ENCODE measurements around the gene CPA2. TPM values are rescaled to one million over a fixed set of nuclear protein-coding genes. Genes with fewer than 3 reads are reported as not detected.

Gene CPA2
- polyA plus RNA-seq, 1 of the 3 experiments (the other 2 are of a cell fraction), result 0.03 TPM

DNA sequence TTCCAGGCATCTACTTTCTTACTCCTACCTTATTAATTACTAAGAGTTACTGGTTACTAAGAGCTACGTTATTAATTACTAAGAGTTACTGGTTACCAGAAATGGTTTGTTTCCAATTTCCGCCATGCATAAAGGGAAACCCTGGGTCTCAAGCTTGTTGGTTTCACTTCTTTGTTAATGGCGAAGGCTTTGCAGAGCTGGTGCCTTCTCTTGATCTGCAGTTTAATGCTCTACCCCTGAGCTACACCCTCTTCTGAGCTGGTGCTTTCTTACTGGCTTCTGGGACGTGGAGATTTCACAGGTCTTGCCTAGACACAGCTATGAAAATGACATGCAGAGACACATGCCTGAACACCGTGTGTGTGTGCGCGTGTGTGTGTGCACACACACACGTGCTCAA lies 26.9 kb downstream of the CPA2 start:
- no peaks in the 10 kb centered on the region for H3K9me2 ChIP-seq
- TF ChIP-seq JUND (IDR thresholded peaks at IDR 0.05) (no peak), RXRA (IDR thresholded peaks at IDR 0.05; ENCODE audit: borderline replicate concordance, low read depth) (no peak), CHD2 (IDR thresholded peaks at IDR 0.05; ENCODE audit: low read length, partially characterized antibody) (no peak)
- TF ChIP-seq, protein P1, sequence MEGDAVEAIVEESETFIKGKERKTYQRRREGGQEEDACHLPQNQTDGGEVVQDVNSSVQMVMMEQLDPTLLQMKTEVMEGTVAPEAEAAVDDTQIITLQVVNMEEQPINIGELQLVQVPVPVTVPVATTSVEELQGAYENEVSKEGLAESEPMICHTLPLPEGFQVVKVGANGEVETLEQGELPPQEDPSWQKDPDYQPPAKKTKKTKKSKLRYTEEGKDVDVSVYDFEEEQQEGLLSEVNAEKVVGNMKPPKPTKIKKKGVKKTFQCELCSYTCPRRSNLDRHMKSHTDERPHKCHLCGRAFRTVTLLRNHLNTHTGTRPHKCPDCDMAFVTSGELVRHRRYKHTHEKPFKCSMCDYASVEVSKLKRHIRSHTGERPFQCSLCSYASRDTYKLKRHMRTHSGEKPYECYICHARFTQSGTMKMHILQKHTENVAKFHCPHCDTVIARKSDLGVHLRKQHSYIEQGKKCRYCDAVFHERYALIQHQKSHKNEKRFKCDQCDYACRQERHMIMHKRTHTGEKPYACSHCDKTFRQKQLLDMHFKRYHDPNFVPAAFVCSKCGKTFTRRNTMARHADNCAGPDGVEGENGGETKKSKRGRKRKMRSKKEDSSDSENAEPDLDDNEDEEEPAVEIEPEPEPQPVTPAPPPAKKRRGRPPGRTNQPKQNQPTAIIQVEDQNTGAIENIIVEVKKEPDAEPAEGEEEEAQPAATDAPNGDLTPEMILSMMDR (IDR thresholded peaks at IDR 0.05), result no peak
- TF ChIP-seq, protein P2, sequence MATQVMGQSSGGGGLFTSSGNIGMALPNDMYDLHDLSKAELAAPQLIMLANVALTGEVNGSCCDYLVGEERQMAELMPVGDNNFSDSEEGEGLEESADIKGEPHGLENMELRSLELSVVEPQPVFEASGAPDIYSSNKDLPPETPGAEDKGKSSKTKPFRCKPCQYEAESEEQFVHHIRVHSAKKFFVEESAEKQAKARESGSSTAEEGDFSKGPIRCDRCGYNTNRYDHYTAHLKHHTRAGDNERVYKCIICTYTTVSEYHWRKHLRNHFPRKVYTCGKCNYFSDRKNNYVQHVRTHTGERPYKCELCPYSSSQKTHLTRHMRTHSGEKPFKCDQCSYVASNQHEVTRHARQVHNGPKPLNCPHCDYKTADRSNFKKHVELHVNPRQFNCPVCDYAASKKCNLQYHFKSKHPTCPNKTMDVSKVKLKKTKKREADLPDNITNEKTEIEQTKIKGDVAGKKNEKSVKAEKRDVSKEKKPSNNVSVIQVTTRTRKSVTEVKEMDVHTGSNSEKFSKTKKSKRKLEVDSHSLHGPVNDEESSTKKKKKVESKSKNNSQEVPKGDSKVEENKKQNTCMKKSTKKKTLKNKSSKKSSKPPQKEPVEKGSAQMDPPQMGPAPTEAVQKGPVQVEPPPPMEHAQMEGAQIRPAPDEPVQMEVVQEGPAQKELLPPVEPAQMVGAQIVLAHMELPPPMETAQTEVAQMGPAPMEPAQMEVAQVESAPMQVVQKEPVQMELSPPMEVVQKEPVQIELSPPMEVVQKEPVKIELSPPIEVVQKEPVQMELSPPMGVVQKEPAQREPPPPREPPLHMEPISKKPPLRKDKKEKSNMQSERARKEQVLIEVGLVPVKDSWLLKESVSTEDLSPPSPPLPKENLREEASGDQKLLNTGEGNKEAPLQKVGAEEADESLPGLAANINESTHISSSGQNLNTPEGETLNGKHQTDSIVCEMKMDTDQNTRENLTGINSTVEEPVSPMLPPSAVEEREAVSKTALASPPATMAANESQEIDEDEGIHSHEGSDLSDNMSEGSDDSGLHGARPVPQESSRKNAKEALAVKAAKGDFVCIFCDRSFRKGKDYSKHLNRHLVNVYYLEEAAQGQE (IDR thresholded peaks at IDR 0.05; ENCODE audit: low read depth, low read length), result no peak
- TF ChIP-seq, protein P3, sequence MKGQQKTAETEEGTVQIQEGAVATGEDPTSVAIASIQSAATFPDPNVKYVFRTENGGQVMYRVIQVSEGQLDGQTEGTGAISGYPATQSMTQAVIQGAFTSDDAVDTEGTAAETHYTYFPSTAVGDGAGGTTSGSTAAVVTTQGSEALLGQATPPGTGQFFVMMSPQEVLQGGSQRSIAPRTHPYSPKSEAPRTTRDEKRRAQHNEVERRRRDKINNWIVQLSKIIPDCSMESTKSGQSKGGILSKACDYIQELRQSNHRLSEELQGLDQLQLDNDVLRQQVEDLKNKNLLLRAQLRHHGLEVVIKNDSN (IDR thresholded peaks at IDR 0.05; ENCODE audit: borderline replicate concordance, low read depth), result no peak
- H3K27me3 ChIP-seq (ENCODE audit: insufficient read depth), result no peaks in the 10 kb centered on the region
- H3K4me2 ChIP-seq, result peak overlapping the region; percentile 65
- ChIA-PET CTCF (interaction anchor here (0.8 to 2.9 kb wide), 5 partner anchors 9 to 25 kb away, joined by 3 to 21 read pairs (median 3); no protein-coding TSS in a partner anchor), POLR2A (no interaction called here)
- no peaks in the 10 kb centered on the region for H3K9me3 ChIP-seq
- peak overlapping the region; percentile 33 to 42; a peak in 3 of 4 replicates for H3K4me3 ChIP-seq (ENCODE audit: low read depth in 2 of 2, low read length in 1 of 2)
- H3K9ac ChIP-seq, result peak overlapping the region; percentile 19; the same call in 1 of the 2 replicates
- whole genome bisulfite sequencing (ENCODE audit: low lambda C conversion rate), result 84% methylated on average over 8 of the region's 8 CpGs
- DNase-seq, result no peak
- peak overlapping the region; percentile 14 for H2AFZ ChIP-seq (ENCODE audit: low read depth)
- peaks cover 7 to 15% of the 10 kb centered on the region in 2 experiments; a peak in 2 of 4 replicates for H3K4me1 ChIP-seq (ENCODE audit: control insufficient read depth in 1 of 2, insufficient read depth in 2 of 2, low read depth in 1 of 2, low read length in 1 of 2)
- no peaks in the 10 kb centered on the region; the same call in 1 of the 2 replicates for H3K79me2 ChIP-seq (ENCODE audit: insufficient read depth)
- H3K36me3 ChIP-seq (replicated peaks in 1 of 2; ENCODE audit: control insufficient read depth in 1 of 2, insufficient read depth in 2 of 2, low read length in 1 of 2), result no peaks in the 10 kb centered on the region
- H3F3A ChIP-seq (replicated peaks; ENCODE audit: insufficient read depth), result peaks cover 20% of the 10 kb centered on the region
- H3K27ac ChIP-seq (ENCODE audit: low read depth in 2 of 2, low read length in 1 of 2), result peak overlapping the region; percentile 56 to 84; a peak in 3 of 4 replicates
- no peaks in the 10 kb centered on the region for H4K20me1 ChIP-seq (ENCODE audit: insufficient read depth)

DNA sequence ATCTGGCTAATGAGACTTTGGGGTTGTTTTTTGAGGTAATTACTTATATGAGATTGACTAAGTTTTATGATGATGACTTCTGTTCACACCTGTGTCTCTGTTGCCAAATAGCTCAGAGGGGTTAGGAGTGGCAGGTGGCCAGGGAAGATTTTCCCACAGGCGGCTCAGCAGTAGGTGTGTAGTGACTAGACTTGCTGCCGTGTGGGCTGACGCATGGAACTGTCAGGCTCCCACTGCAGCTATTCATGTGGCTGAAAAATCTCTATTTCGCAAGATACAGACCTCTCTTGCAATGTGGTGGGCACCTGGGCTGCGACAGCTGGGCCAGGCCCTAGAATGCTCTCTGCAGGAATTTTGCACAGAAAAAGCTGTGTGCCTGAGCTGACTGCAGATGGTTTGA lies 27.7 kb downstream of the CPA2 start:
- H3K4me1 ChIP-seq (ENCODE audit: control insufficient read depth in 1 of 2, insufficient read depth in 2 of 2, low read depth in 1 of 2, low read length in 1 of 2), result peaks cover 8 to 11% of the 10 kb centered on the region in 2 experiments; a peak in 2 of 4 replicates
- H2AFZ ChIP-seq (ENCODE audit: low read depth), result no peak overlapping the region
- no peaks in the 10 kb centered on the region; the same call in 1 of the 2 replicates for H3K79me2 ChIP-seq (ENCODE audit: insufficient read depth)
- WGBS (ENCODE audit: low lambda C conversion rate), result 96% methylated on average over 5 of the region's 5 CpGs
- peak; percentile 36; the same call in 1 of the 2 replicates for TF ChIP-seq TCF12 (IDR thresholded peaks at IDR 0.05)
- no peak for TF ChIP-seq CHD2 (IDR thresholded peaks at IDR 0.05; ENCODE audit: low read length, partially characterized antibody)
- H3K27ac ChIP-seq (ENCODE audit: low read depth in 2 of 2, low read length in 1 of 2), result no peak overlapping the region
- H4K20me1 ChIP-seq (ENCODE audit: insufficient read depth), result no peaks in the 10 kb centered on the region
- POLR2A ChIA-PET, result no interaction called here
- no peaks in the 10 kb centered on the region for H3K9me3 ChIP-seq
- no peak for DNase-seq
- no peaks in the 10 kb centered on the region for H3K27me3 ChIP-seq (ENCODE audit: insufficient read depth)
- peak overlapping the region; percentile 33 to 42; a peak in 3 of 4 replicates for H3K4me3 ChIP-seq (ENCODE audit: low read depth in 2 of 2, low read length in 1 of 2)
- no peak overlapping the region for H3K9ac ChIP-seq
- H3F3A ChIP-seq (replicated peaks; ENCODE audit: insufficient read depth), result peaks cover 20% of the 10 kb centered on the region
- H3K4me2 ChIP-seq, result peak overlapping the region; percentile 65; the same call in 1 of the 2 replicates
- H3K36me3 ChIP-seq (replicated peaks in 1 of 2; ENCODE audit: control insufficient read depth in 1 of 2, insufficient read depth in 2 of 2, low read length in 1 of 2), result peaks cover 0 to 2% of the 10 kb centered on the region in 2 experiments
- CTCF ChIA-PET, result interaction anchor here (1.1 to 2.9 kb wide), 4 partner anchors 9 to 464 kb away, joined by 3 to 21 read pairs (median 5); no protein-coding TSS in a partner anchor
- no peaks in the 10 kb centered on the region for H3K9me2 ChIP-seq
